Neutrophil (primary cell): ENCODE measurements around the gene KIF11.

Source experiments
- H3K27ac ChIP-seq: fragments of 200-600 bp; sonication (generic); 2 replicates; pipeline ENCODE4 v1.5.1; 2016; ENCODE audit warnings: mild to moderate bottlenecking, moderate library complexity
- H3K27me3 ChIP-seq: fragments of 200-600 bp; sonication (generic); 2 replicates; pipeline ENCODE4 v1.6.0; 2016; ENCODE audit warnings: mild to moderate bottlenecking
- H3K36me3 ChIP-seq: fragments of 200-600 bp; sonication (generic); 2 replicates; pipeline ENCODE4 v1.5.1; 2017
- H3K4me1 ChIP-seq, 2 experiments: fragments of 200-600 bp in 1 of 2; sonication (generic) in 1 of 2; 1 replicate in 1 of 2; 2 replicates in 1 of 2; pipeline versions ENCODE4 v1.5.1 to v1.6.1; 2013 to 2016; ENCODE audit warnings: low read depth in 1 of 2, low read length in 1 of 2, mild to moderate bottlenecking in 1 of 2, moderate library complexity in 1 of 2; ENCODE audit not compliant: control insufficient read depth in 1 of 2, insufficient read depth in 1 of 2
- H3K4me3 ChIP-seq, 2 experiments: fragments of 200-600 bp in 1 of 2; sonication (generic) in 1 of 2; 1 replicate in 1 of 2; 2 replicates in 1 of 2; pipeline ENCODE4 v1.5.1; 2013 to 2016; ENCODE audit warnings: low read depth in 1 of 2, low read length in 1 of 2, mild to moderate bottlenecking in 1 of 2, moderate library complexity in 1 of 2
- H3K9me3 ChIP-seq: fragments of 200-600 bp; sonication (generic); 2 replicates; pipeline ENCODE4 v1.5.1; 2016
- CTCF ChIP-seq: fragments of 200-600 bp; sonication (generic); IDR thresholded peaks from 2 replicates; pipeline ENCODE4 v1.5.1; 2016; ENCODE audit warnings: antibody characterized with exemption

Gene KIF11

GRCh38 chr10:92696606-92697383 is 103.9 kb downstream of the KIF11 start:
- Histone ChIP-seq H3K4me3 (no peak overlapping the region), H3K9me3 (no peaks in the 10 kb centered on the region), H3K27ac (peak overlapping the region; percentile 41), H3K36me3 (peaks cover 40% of the 10 kb centered on the region), H3K4me1 (peaks cover 42 to 56% of the 10 kb centered on the region in 2 experiments), H3K27me3 (peaks cover 26% of the 10 kb centered on the region)
- no peak for TF ChIP-seq CTCF

DNA sequence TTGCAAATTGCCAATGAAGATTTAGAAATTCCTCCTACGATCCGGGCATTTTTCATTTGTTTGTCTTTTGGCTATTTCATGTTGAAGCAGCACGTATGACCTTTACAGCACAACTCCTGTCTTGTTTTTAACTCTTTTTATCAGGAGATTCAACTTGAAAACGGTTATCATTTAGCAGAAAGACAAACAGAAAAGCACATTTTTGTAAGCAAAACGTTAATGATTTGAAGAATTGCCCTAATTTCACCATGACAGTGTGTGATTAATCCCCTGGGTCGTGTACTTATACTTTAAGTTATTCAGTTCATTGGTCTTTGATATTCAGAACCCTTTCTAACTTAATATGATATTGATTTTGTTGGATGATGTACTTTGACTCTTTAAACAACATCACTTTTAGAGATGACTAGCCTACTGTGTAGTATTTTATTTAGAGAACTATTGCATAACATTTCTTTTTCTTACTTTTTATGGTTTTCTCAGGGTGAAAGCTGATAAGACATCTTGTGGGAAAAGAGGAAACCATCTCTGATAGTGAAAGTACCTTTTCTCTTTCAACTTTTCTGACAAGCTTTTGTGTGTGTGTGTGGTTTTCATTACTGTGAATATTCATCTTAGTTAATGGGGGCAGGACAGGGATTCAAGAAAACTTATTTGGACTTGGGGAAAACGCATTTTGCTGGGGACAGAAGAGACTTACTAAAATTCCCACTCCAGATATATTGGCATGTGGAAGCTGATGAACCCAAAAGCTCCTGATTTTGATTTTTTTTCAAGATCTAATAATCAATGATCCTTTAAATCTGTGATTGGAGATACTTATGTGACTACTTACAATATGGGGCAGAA is 105.0 kb downstream of the KIF11 start:
- Histone ChIP-seq H3K36me3 (peaks cover 34% of the 10 kb centered on the region), H3K9me3 (no peaks in the 10 kb centered on the region), H3K27me3 (peaks cover 26% of the 10 kb centered on the region), H3K4me1 (peaks cover 35 to 49% of the 10 kb centered on the region in 2 experiments), H3K4me3 (no peak overlapping the region), H3K27ac (peak overlapping the region; percentile 41)
- TF ChIP-seq CTCF: no peak

- H3K4me1 ChIP-seq: peaks cover 22 to 37% of the 10 kb centered on the region in 2 experiments
- TF ChIP-seq CTCF: no peak
- H3K4me3 ChIP-seq: peak overlapping the region; percentile 46 to 61
- peaks cover 26% of the 10 kb centered on the region for H3K27me3 ChIP-seq
- H3K9me3 ChIP-seq: no peaks in the 10 kb centered on the region
- peaks cover 22% of the 10 kb centered on the region for H3K36me3 ChIP-seq
- no peak overlapping the region for H3K27ac ChIP-seq
These were observed 106.2 kb downstream of the KIF11 start for GRCh38 chr10:92699193-92699517.

- Histone ChIP-seq H3K27me3 (peaks cover 30% of the 10 kb centered on the region), H3K4me1 (peaks cover 17 to 31% of the 10 kb centered on the region in 2 experiments), H3K36me3 (peaks cover 16% of the 10 kb centered on the region), H3K9me3 (no peaks in the 10 kb centered on the region), H3K27ac (no peak overlapping the region), H3K4me3 (peak overlapping the region; percentile 46 to 61)
- TF ChIP-seq CTCF: no peak
These were observed 106.8 kb downstream of the KIF11 start for GRCh38 chr10:92699518-92700381.

- no peak overlapping the region for H3K27ac ChIP-seq
- H3K27me3 ChIP-seq: peaks cover 30% of the 10 kb centered on the region
- TF ChIP-seq CTCF: no peak
- no peaks in the 10 kb centered on the region for H3K36me3 ChIP-seq
- peaks cover 16 to 26% of the 10 kb centered on the region in 2 experiments for H3K4me1 ChIP-seq
- H3K9me3 ChIP-seq: no peaks in the 10 kb centered on the region
- H3K4me3 ChIP-seq: no peak overlapping the region
These were observed 109.5 kb downstream of the KIF11 start for GRCh38 chr10:92702301-92702916.
